GM19025 (cell line): ENCODE results near the gene DSP.

Source experiments
- ATAC-seq: cut with Tn5 transposase; IDR thresholded peaks from one replicate; pipeline ENCODE4 v1.9.1; 2021; ENCODE audit warnings: mild to moderate bottlenecking, low read depth, moderate library complexity; ENCODE audit not compliant: unreplicated experiment

The DSP gene

DNA sequence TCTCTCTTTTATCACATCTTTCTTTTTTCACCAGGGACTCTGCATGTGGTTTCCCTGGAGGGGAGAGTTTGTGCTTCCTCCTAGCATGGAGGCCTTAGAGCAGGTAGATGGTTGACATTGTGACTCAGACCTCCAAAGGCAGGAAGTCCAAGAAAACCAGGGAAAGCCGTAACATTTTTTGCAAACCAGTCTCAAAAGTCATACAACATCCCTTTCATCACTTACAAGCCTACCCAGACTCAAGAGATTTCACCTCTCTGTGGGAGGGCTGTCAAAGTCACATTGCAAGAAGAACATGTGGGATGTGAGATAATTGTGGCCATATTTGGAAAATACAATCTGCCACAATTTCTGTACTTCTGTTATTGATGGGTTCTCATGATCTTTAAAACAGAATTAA is 94.7 kb downstream of the DSP start:
- no peak for ATAC-seq
